Body of pancreas (tissue), 4 donors: ENCODE measurements around the gene INSIG2. TPM values are rescaled to one million over a fixed set of nuclear protein-coding genes. Genes with fewer than 3 reads are reported as not detected.

Source experiments
- ATAC-seq: fragments of 150-250 bp; one replicate; pipeline ENCODE4 v1.9.1; 2016
- DNase-seq, 4 donors: peaks; one replicate each; pipeline ENCODE4 v3.0.0-alpha.2; 2019
- H3K27ac ChIP-seq, 4 donors: fragments of 200-600 bp; sonication (generic); 1 replicate in 3 of 4; 2 replicates in 1 of 4; pipeline versions ENCODE4 v1.5.1 to v1.6.1; 2016 to 2019; ENCODE audit warnings: mild to moderate bottlenecking in 1 of 4, mixed read lengths in 1 of 4, moderate library complexity in 1 of 4
- H3K27me3 ChIP-seq, 2 donors: fragments of 200-600 bp; sonication (generic); one replicate each; pipeline ENCODE4 v1.6.0; 2016; ENCODE audit warnings: mild to moderate bottlenecking in 1 of 2
- H3K36me3 ChIP-seq, 2 donors: fragments of 200-600 bp; sonication (generic); replicated peaks in 1 of 2; 2 replicates each; pipeline ENCODE4 v1.5.1; 2016; ENCODE audit warnings: low read depth in 2 of 2; ENCODE audit not compliant: insufficient read depth in 1 of 2
- H3K4me1 ChIP-seq: fragments of 200-600 bp; sonication (generic); one replicate; pipeline ENCODE4 v1.6.0; 2016
- H3K4me3 ChIP-seq, 2 donors: fragments of 200-600 bp; sonication (generic); 1 replicate in 1 of 2; 2 replicates in 1 of 2; pipeline ENCODE4 v1.5.1; 2016 to 2019
- H3K9me3 ChIP-seq, 3 donors: fragments of 200-600 bp; sonication (generic); 1 replicate in 2 of 3; 2 replicates in 1 of 3; pipeline ENCODE4 v1.5.1; 2016
- CTCF ChIP-seq, 7 experiments: fragments of 450-650 bp in 4 of 7; fragments of 200-600 bp in 3 of 7; sonication (generic) in 3 of 7; IDR thresholded peaks; one replicate each; pipeline ENCODE4 v1.5.1; 2016 to 2019; ENCODE audit warnings: antibody characterized with exemption in 7 of 7
- POLR2A ChIP-seq, 3 donors: fragments of 450-650 bp; IDR thresholded peaks; one replicate each; pipeline ENCODE4 v1.6.1; 2016; ENCODE audit warnings: antibody characterized with exemption in 3 of 3, mild to moderate bottlenecking in 2 of 3
- WGBS, 2 donors: methylation state at CpG; one replicate each; pipeline ENCODE4 v1.1.5; 2017; 5-methylcytosine and 5-hydroxymethylcytosine counted together
- intact Hi-C: fragments of 100-400 bp; cut with DNase I; formaldehyde crosslinking; loops from one replicate; pipeline ENCODE4 v1.15.1; 2023
- total RNA-seq, 2 donors: library from RNA; depleted of rRNA; stranded (reverse); fragments of >200 nt; gene quantifications; one replicate each; pipeline ENCODE4 v1.1.0, GENCODE V29; 2016

The INSIG2 gene
- total RNA-seq, 2 donors from 2014 or later = 3.6 to 25.4 TPM

GRCh38 chr2:118105497-118105896 lies 17.2 kb downstream of the INSIG2 start:
- ATAC-seq (no peak), DNase-seq (no peak)
- H3K9me3 ChIP-seq = no peaks in the 10 kb centered on the region
- no peaks in the 10 kb centered on the region for H3K27me3 ChIP-seq
- WGBS, 2 donors = 76 to 88% methylated on average over 4 of the region's 4 CpGs
- H3K27ac ChIP-seq = no peak overlapping the region
- intact Hi-C loops = no loop called here
- no peaks in the 10 kb centered on the region for H3K4me1 ChIP-seq
- no peak for TF ChIP-seq CTCF (IDR thresholded peaks at IDR 0.05)
- TF ChIP-seq POLR2A (IDR thresholded peaks at IDR 0.05) = no peak
- H3K4me3 ChIP-seq = no peak overlapping the region
- peaks cover 0 to 2% of the 10 kb centered on the region in 2 donors for H3K36me3 ChIP-seq

- TF ChIP-seq CTCF (IDR thresholded peaks at IDR 0.05) = no peak
- TF ChIP-seq POLR2A (IDR thresholded peaks at IDR 0.05) = no peak
- Histone ChIP-seq H3K4me3 (no peak overlapping the region), H3K36me3 (peaks cover 0 to 2% of the 10 kb centered on the region in 2 donors), H3K9me3 (no peaks in the 10 kb centered on the region), H3K27ac (no peak overlapping the region), H3K27me3 (no peaks in the 10 kb centered on the region), H3K4me1 (no peaks in the 10 kb centered on the region)
- DNase-seq (no peak), ATAC-seq (no peak)
- intact Hi-C loops = no loop called here
- WGBS, 2 donors = 61 to 74% methylated on average over 3 of the region's 3 CpGs
These were observed 18.7 kb downstream of the INSIG2 start for GRCh38 chr2:118106926-118107325.

- TF ChIP-seq CTCF (IDR thresholded peaks at IDR 0.05) = no peak
- TF ChIP-seq POLR2A (IDR thresholded peaks at IDR 0.05) = no peak
- H3K9me3 ChIP-seq = no peaks in the 10 kb centered on the region
- peaks cover 11% of the 10 kb centered on the region for H3K4me1 ChIP-seq
- ATAC-seq (no peak), DNase-seq (no peak)
- WGBS, 2 donors = 96 to 99% methylated on average over 3 of the region's 3 CpGs
- no peaks in the 10 kb centered on the region for H3K27me3 ChIP-seq
- intact Hi-C loops = no loop called here
- no peaks in the 10 kb centered on the region for H3K36me3 ChIP-seq
- H3K4me3 ChIP-seq = no peak overlapping the region
- H3K27ac ChIP-seq = no peak overlapping the region
These were observed 22.0 kb downstream of the INSIG2 start for GRCh38 chr2:118110310-118110709.

- TF ChIP-seq CTCF (IDR thresholded peaks at IDR 0.05) (no peak), POLR2A (IDR thresholded peaks at IDR 0.05) (no peak)
- intact Hi-C loops = no loop called here
- H3K4me1 ChIP-seq = peaks cover 11% of the 10 kb centered on the region
- H3K27ac ChIP-seq = no peak overlapping the region
- H3K9me3 ChIP-seq = no peaks in the 10 kb centered on the region
- no peaks in the 10 kb centered on the region for H3K27me3 ChIP-seq
- 97 to 100% methylated on average over 1 of the region's 1 CpG for WGBS, 2 donors
- no peak overlapping the region for H3K4me3 ChIP-seq
- H3K36me3 ChIP-seq = no peaks in the 10 kb centered on the region
- ATAC-seq (no peak), DNase-seq (no peak)
These were observed 22.7 kb downstream of the INSIG2 start for GRCh38 chr2:118110991-118111390.

- H3K4me3 ChIP-seq = no peak overlapping the region
- H3K9me3 ChIP-seq = no peaks in the 10 kb centered on the region
- peaks cover 15% of the 10 kb centered on the region for H3K4me1 ChIP-seq
- 47 to 51% methylated on average over 4 of the region's 4 CpGs for WGBS, 2 donors
- TF ChIP-seq POLR2A (IDR thresholded peaks at IDR 0.05) (peak in 1 of 3 donors; percentile 20), CTCF (IDR thresholded peaks at IDR 0.05) (peak in 1 of 7 experiments; percentile 9)
- no peaks in the 10 kb centered on the region for H3K27me3 ChIP-seq
- DNase-seq (no peak), ATAC-seq (peak; percentile 95)
- intact Hi-C loops = no loop called here
- peak overlapping the region; percentile 16 to 75 (median 58) for H3K27ac ChIP-seq
- H3K36me3 ChIP-seq = no peaks in the 10 kb centered on the region
These were observed 24.6 kb downstream of the INSIG2 start for GRCh38 chr2:118112771-118113334.
